ENCODE results near the gene SLC17A1.

The SLC17A1 gene

GRCh38 chr6:25777856-25778649 is 53.8 kb downstream of the SLC17A1 start:
- TF ChIP-seq ZFX (IDR thresholded peaks at IDR 0.05), result no peak
- TF ChIP-seq, protein P1, sequence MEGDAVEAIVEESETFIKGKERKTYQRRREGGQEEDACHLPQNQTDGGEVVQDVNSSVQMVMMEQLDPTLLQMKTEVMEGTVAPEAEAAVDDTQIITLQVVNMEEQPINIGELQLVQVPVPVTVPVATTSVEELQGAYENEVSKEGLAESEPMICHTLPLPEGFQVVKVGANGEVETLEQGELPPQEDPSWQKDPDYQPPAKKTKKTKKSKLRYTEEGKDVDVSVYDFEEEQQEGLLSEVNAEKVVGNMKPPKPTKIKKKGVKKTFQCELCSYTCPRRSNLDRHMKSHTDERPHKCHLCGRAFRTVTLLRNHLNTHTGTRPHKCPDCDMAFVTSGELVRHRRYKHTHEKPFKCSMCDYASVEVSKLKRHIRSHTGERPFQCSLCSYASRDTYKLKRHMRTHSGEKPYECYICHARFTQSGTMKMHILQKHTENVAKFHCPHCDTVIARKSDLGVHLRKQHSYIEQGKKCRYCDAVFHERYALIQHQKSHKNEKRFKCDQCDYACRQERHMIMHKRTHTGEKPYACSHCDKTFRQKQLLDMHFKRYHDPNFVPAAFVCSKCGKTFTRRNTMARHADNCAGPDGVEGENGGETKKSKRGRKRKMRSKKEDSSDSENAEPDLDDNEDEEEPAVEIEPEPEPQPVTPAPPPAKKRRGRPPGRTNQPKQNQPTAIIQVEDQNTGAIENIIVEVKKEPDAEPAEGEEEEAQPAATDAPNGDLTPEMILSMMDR (conservative IDR thresholded peaks at IDR 0.05), result no peak
- no peak overlapping the region for H3K27ac ChIP-seq

- no peak overlapping the region for H3K27ac ChIP-seq
- TF ChIP-seq ZFX (IDR thresholded peaks at IDR 0.05), result no peak
- TF ChIP-seq, protein P1 (conservative IDR thresholded peaks at IDR 0.05), result no peak
Measured at GRCh38 chr6:25777031-25777430, 54.8 kb downstream of the SLC17A1 start.

DNA sequence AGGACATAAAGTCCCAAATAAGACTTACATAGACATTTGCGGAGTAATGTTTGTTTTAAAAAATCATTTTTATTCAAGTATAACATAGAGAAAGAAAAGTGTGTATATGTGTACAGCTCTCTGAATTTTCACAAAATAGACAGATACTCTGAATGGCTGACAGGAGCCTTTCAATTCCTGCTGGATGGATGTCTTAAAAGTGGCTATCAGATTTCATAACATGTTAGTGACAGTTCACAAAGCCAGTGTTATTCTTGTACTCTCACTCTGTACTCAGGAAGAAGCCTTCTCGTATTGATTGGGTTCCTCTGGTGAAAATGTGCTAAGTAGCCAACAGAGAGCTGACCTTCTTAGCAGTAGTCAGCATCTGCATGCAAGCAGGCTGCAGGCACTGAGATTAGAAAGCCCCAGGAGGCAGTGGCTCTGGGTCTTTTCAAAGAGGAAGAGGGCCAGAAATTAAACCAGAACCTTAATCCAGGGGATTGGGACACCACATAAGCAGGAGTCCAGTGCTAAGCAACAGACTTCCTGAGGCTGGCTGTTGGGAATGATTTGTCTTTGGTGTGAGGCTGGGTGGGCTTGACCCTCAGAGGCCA is 57.6 kb downstream of the SLC17A1 start:
- TF ChIP-seq ZFX (IDR thresholded peaks at IDR 0.05), result no peak
- TF ChIP-seq, protein P1 (conservative IDR thresholded peaks at IDR 0.05), result no peak

GRCh38 chr6:25769983-25770382 is 61.9 kb downstream of the SLC17A1 start:
- H3K27ac ChIP-seq, result no peak overlapping the region
- no peak for TF ChIP-seq ZFX (IDR thresholded peaks at IDR 0.05)
- TF ChIP-seq, protein P1 (conservative IDR thresholded peaks at IDR 0.05), result no peak

More for the DNA sequence above, 57.6 kb downstream of the SLC17A1 start:
- H3K27ac ChIP-seq, result no peak overlapping the region

DNA sequence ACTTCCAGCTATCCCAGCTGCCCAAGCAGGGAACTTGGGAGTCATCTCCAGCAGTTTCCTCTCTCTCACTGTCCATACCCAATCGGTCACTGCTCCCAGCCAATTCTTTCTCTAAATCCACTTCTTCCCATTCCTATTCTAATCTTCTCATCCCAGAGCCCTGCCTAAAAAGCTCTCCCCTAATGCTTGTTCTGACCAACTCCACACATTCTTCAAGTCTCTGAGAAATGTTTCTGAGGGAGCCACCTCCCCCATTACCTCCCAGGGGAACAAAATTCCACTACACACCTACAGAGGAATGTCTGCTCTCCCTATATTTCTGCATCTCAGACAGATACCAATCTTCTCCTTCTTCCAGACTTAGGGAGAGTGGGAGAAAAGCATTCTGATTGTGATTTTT is 63.3 kb downstream of the SLC17A1 start:
- no peak overlapping the region for H3K27ac ChIP-seq
- TF ChIP-seq, protein P1 (conservative IDR thresholded peaks at IDR 0.05), result no peak
- no peak for TF ChIP-seq ZFX (IDR thresholded peaks at IDR 0.05)

DNA sequence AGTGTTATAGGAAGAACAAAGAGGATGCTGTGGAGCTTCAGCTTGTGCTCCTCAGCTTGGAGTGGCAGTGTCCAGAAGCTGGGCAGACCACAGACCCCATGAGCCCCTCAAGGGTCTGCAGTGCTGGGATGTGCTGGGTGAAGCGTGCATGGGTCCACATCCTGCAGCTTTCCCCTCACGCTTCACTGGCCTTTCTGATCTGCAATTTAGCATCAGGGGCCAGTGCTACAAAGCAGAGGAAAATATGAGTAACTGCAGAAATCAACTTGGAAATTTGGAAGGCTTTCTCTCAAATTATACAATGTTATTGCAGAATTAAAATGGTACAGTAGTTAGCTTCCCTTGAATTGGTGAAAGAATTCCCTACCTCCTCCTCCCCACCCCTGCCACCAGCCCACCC is 67.2 kb downstream of the SLC17A1 start:
- TF ChIP-seq, protein P1 (conservative IDR thresholded peaks at IDR 0.05), result no peak
- no peak for TF ChIP-seq ZFX (IDR thresholded peaks at IDR 0.05)
- H3K27ac ChIP-seq, result no peak overlapping the region

GRCh38 chr6:25757936-25758642 is 73.8 kb downstream of the SLC17A1 start:
- TF ChIP-seq ZFX (IDR thresholded peaks at IDR 0.05), result no peak
- TF ChIP-seq, protein P1 (conservative IDR thresholded peaks at IDR 0.05), result no peak
- no peak overlapping the region for H3K27ac ChIP-seq

Measured in C4-2B (cell line).